CD4-positive, alpha-beta T cell treated with Interleukin-1 beta for 1 hour (primary cell): ENCODE data around the gene CELF4.

Source experiments
- DNase-seq, 2 donors: peaks; one replicate each; pipeline ENCODE4 v3.0.0-alpha.2; 2020 to 2022

CELF4 gene

GRCh38 chr18:37339701-37340215 lies 225.8 kb downstream of the CELF4 start:
- DNase-seq: no peak

- DNase-seq: no peak
Observed at GRCh38 chr18:37336568-37337285, 228.9 kb downstream of the CELF4 start.

GRCh38 chr18:37335409-37335736 lies 230.2 kb downstream of the CELF4 start:
- DNase-seq: no peak

DNA sequence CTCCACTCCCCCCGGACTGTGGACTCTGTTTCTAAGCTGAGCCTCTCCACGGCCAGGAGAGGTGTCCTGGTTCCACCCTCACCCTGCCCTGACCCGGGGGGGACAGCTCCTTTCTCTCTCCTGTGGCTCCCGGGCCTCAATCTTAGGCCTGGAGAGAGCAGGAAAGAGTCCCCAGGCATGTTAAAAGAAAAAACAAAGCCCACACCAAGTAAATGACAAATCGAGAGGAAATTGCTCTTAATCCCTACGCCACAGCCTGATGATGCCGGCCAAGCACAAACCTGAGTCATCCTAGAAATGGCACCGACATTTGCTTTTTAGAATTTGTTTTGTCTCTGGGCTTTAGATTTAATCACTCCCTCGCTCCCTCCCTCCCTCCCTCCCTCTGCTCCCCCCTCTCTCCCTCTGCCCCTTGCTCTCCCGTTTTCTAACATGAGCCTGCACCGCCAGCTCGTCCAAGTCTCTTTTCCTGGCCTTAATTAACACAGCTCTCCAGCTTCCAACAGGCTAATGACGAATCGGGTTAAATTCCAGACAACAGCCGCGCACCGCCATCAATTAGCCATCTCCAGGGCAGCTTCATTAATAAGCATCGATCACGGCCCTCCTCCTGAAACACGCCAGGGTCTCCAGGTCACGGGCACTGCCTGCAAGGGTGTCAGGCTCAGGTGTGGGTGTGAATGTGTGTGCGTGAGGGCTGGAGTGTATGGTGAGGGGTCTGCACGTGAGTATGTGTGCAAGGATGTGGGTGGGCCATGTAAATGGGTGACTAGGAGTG lies 230.8 kb downstream of the CELF4 start:
- no peak for DNase-seq

GRCh38 chr18:37332628-37333420 lies 232.8 kb downstream of the CELF4 start:
- no peak for DNase-seq

DNA sequence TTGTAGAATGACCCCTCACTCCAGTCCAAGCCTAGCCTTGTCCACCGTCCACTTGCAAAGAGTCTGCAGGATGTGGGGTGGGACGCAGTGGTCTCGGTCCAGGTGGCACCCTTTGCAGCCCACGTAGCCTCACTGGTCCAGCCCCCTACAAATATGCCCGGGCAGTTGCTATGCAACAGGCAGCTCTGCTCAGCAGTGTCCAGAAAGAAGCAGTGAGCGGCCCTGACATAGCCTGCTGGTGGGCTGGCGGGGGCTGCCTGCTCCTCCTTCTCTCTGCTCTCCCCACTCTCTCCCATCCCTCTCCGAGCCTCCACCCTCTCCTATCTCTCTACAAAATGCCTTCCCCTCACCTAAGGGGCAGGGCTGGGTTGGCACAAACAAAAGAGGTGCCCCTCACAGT lies 233.4 kb downstream of the CELF4 start:
- no peak for DNase-seq

GRCh38 chr18:37330173-37330572 lies 235.4 kb downstream of the CELF4 start:
- DNase-seq: no peak

DNA sequence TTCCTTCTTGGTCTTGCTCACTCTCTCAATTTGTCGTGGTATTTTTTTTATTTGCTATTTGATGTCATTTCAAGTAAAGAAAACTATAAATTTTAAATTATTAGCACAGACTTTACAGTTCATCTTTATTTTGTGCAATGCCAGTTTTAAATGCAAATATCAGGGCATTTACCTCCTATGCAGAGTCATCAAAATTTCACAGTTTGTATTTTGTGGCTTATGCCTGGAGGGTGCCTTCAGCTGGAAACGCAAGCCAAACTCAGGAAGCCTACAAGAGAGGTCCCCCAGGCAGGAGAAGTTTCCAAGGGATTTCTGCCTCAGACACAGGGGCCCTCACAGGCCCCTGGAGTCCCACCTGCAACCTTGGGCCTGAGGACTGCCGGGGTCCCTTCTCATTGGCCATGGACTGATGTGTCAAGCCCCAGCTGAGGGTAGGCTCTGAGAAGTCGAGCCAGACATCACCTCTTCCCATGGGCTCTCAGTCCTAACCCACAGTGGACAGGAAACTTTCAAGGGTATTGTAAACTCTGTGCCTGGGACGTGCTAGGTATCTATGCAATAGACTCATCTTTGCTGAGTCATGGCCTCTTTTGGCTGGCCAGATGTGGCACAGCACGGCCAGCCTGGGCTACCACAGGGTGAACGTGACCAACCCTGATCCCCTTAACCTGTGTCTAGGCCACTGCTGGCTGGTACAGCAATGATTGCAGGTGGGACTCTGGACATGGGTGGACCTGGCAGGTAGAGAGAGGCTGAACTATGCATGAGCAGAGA lies 236.5 kb downstream of the CELF4 start:
- DNase-seq: no peak

DNA sequence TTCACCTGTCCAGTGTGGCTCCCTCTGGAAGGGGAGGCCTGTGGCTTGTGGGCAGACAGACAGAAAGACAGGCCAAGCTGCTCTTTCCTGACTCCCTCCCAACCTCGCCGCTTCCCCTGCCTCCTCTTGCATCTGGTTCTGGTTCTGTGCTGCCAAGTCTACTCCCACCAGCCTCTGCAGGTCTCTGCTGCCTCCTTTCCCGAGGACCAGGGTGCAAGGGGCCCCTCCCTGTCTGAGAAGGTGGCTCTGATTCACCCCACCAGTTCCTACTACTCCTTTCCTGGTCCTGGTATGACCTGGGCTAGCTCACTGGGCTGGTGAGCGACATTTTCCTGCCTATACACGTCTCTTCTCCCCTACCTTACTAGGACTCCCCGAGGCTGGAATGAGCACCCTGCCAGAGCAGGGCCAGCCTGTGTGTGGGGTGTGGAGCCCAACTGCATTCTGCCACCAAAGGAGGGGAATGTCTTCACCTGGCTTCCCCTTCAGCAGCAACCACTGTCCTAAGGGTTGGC lies 238.5 kb downstream of the CELF4 start:
- DNase-seq: no peak

DNA sequence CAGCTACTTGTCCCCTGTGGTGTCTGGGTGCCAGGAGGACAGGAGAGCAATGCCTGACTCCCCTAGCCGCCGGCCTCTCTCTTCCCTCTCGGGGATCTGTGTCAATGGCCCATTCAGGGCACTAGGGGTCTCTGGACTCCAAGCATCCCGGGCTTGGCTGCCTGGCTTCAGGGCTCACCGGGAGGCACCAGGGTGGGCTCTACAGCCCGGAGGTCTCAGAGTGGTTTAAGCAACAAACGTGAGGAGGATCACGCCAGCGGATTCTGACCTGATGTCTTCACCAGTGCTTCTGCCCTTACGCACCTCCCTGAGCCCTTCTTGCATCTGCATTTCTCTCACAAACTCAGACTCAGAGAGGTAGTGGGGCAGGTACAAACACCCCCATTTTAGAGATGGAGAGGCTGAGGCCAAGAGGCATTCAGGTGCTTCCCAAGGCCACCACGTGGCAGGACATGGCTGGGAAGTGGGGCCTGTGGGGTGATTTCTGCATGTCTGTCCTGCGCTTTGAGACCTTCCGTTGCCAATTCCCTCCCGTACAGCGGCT lies 243.0 kb downstream of the CELF4 start:
- peak in 1 of 2 donors; percentile 1 for DNase-seq

DNA sequence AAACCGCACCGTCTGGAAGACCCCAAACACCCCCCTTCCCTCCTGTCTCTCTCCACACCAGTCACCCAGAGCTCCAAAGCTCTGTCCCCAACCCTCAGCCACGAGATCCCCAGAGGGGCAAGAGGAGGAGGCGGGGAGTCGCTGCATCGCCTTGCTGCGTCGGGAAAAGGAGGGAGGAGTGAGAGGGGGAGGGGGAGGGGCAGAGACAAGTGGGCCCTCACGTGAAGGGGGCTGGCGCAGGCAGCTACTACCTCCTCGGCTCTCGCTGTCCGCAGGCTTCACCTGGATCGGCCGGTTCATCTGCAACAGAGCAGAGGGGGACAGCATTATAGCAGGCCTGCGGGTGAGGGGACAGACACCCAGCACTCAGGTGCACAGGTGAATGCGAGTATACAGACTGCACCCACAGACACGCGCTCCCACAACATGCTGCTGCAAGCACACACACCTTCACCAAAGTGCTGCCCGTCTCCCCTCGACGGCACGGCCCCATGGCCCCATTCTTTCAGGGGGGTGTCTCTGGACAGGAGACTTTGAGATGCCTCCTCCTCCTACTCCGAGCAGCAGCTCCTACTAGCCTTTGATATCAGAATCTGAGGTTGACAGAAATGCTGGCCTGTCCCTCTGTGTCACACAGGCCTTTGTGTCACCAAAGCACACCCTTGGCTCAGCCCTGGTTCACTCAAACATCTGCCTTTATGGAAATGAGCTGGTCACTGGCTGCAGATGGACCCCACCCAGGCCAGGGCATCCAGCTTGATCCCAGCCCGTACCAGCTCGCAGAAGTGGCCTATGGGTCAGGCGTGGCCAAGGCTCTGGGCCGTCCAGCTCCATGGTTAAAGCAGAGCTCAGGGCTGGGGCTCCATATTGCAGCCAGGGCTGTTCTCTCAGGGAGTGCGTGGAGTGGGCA lies 243.8 kb downstream of the CELF4 start:
- DNase-seq: no peak

DNA sequence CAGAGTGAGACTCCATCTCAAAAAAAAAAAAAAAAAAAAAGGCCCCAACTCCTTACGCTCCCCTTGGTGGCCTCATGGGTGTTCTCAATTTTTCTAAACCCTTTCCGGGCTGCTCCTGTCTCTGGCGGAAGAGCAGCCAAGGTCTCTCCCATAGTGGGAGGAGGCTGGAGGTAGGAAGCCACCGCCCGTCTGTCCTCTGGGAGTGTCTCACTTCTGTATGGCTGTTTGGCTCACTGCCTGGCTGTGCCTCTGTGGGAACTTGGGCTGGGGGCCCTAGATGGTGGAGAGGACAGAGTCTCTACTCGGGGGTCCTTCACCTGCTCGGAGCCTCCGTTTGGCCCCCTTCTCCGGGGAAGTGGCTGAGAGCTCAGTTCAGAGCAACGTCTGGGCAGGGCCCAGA lies 245.3 kb downstream of the CELF4 start:
- no peak for DNase-seq

- DNase-seq: no peak
Observed at GRCh38 chr18:37318360-37319355, 246.9 kb downstream of the CELF4 start.

DNA sequence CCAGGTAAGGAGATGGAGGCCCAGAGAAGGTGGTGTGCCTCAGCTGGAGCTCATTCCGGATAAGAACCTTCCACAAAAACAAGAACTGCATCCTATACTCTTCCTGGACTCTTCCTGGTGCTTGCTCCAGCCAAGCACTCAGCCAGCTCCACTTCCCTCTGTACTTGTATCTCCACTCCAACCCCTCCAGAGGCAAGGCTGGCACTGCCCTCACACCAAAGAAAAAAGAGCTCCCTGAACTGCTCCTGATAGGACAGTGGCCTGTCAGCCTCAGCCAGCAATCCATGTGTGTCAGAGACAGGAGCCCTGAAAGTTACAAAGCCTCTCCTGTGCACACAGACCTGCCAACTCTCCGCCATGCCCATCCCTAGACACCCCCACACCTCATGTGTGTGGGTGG lies 248.1 kb downstream of the CELF4 start:
- no peak for DNase-seq

DNA sequence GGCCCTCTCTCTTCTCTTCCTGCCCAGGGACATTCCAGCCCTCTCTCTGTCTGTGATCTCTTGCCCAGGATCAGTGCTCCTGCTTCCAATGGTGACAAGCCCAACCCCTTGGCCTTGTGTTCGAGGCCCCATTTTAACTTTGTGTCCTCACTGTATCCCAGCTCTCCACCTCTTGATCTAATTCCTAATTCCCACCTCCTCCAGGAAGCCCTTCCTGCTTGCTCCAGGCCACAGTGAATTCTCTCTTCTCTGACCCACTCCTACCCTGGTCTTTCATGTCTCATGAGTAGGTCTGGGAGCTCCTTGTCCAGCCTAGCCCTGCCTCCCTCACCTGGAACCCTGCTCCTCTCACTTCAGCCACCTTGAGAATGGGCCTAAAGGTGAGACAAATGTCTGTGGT lies 249.1 kb downstream of the CELF4 start:
- no peak for DNase-seq

DNA sequence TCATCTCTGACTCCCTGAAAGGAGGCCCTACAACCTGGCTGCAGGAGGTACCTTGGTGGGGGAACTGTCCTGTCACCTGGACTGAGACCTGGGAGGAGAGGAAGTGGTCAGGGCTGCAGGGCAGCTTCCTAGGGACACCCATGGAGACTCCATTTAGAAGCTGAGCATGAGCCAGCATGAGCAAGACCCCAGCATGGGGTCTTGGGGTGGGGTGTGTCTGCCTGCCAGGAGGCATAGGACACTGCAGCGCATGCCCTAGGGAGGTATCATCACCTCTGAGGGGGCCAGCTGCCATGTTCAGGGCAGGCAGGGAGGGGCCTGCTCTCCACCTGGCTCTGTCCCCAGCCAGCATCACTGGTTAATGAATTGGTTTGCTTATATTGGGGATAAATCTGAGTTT lies 249.7 kb downstream of the CELF4 start:
- DNase-seq: no peak

DNA sequence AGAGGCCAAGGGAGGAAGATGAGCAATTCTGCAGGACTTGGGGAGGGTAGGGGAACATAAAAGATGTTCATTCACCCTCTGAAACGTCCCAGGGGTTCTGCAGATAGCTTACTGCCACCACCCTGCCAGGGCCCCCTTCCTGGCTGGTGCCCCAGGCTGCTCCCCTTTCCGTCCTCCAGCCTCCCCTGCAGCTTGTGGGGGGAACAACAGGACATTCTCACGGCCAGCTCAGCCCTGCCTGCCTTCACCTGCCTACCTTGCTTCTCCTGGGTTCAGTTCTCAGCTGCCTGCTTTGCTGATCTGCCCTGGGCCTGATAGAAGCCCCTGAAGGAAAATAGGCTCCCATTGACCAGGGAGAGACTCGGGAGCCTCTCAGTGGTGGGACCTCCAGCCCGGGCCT lies 251.1 kb downstream of the CELF4 start:
- DNase-seq: no peak

DNA sequence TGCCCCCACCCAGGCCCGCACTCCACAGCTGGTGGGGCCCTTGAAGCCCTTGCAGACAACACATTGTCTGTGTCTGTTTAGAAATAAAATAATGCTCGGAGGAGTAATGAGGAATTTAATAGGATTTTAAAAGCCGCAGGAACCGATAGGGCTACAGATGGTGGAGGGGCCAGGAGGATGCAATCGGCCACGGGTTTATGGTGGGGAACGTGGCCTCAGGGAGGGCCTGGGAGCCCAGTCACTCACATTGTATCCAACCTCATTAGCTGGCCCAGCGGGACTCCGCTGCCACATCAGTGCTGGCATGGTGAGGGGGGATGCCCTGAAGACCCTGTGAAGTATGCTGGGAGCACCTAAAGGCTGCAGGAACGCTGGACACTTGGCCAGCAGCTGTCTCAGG lies 252.0 kb downstream of the CELF4 start:
- no peak for DNase-seq

- no peak for DNase-seq
Observed at GRCh38 chr18:37309861-37310260, 255.7 kb downstream of the CELF4 start.

GRCh38 chr18:37309059-37309458 lies 256.5 kb downstream of the CELF4 start:
- no peak for DNase-seq
